Effector memory CD4-positive, alpha-beta T cell (primary cell): ENCODE results near the gene DOCK2.

Experiments used
- DNase-seq, 3 donors: peaks; one replicate each; pipeline ENCODE4 v3.0.0-alpha.2; 2020
- H3K27ac ChIP-seq: 2 replicates; pipeline ENCODE4 v1.7.0; 2013; ENCODE audit warnings: mild to moderate bottlenecking, low read length, moderate library complexity; ENCODE audit not compliant: insufficient read depth, poor library complexity, severe bottlenecking
- H3K27me3 ChIP-seq: replicated peaks from 2 replicates; pipeline ENCODE4 v1.7.0; 2013; ENCODE audit warnings: mild to moderate bottlenecking, low read length; ENCODE audit not compliant: insufficient read depth, control insufficient read depth, poor library complexity, severe bottlenecking
- H3K36me3 ChIP-seq: 2 replicates; pipeline ENCODE4 v1.7.0; 2013; ENCODE audit warnings: mild to moderate bottlenecking, low read length, moderate library complexity; ENCODE audit not compliant: control insufficient read depth, insufficient read depth
- H3K4me1 ChIP-seq: 2 replicates; pipeline ENCODE4 v1.7.0; 2013; ENCODE audit warnings: low read length, mild to moderate bottlenecking; ENCODE audit not compliant: control insufficient read depth, insufficient read depth, poor library complexity, severe bottlenecking
- H3K4me3 ChIP-seq: 2 replicates; pipeline ENCODE4 v1.7.0; 2013; ENCODE audit warnings: low read length, low read depth, mild to moderate bottlenecking; ENCODE audit not compliant: insufficient read depth, poor library complexity, severe bottlenecking
- H3K9me3 ChIP-seq: 2 replicates; pipeline ENCODE4 v1.7.0; 2013; ENCODE audit warnings: mild to moderate bottlenecking, low read length, moderate library complexity; ENCODE audit not compliant: control insufficient read depth

DOCK2 gene

GRCh38 chr5:169697511-169697890 lies 60.4 kb downstream of the DOCK2 start:
- Histone ChIP-seq H3K4me3 (no peak overlapping the region), H3K36me3 (peaks cover 91% of the 10 kb centered on the region), H3K4me1 (no peaks in the 10 kb centered on the region), H3K27me3 (no peaks in the 10 kb centered on the region), H3K27ac (no peak overlapping the region), H3K9me3 (no peaks in the 10 kb centered on the region)
- DNase-seq: no peak

- no peak for DNase-seq
- no peak overlapping the region for H3K27ac ChIP-seq
Observed at GRCh38 chr5:169697976-169698375, 60.9 kb downstream of the DOCK2 start.

GRCh38 chr5:169700611-169701010 lies 63.5 kb downstream of the DOCK2 start:
- peaks cover 78% of the 10 kb centered on the region for H3K36me3 ChIP-seq
- no peaks in the 10 kb centered on the region for H3K27me3 ChIP-seq
- no peak for DNase-seq
- H3K4me3 ChIP-seq: no peak overlapping the region
- H3K4me1 ChIP-seq: no peaks in the 10 kb centered on the region
- H3K9me3 ChIP-seq: no peaks in the 10 kb centered on the region
- H3K27ac ChIP-seq: no peak overlapping the region

More at GRCh38 chr5:169697976-169698375, 60.9 kb downstream of the DOCK2 start:
- no peaks in the 10 kb centered on the region for H3K9me3 ChIP-seq
- H3K27me3 ChIP-seq: no peaks in the 10 kb centered on the region
- peaks cover 92% of the 10 kb centered on the region for H3K36me3 ChIP-seq
- no peak overlapping the region for H3K4me3 ChIP-seq
- H3K4me1 ChIP-seq: no peaks in the 10 kb centered on the region

GRCh38 chr5:169701910-169702451 lies 64.9 kb downstream of the DOCK2 start:
- Histone ChIP-seq H3K27ac (no peak overlapping the region), H3K4me1 (no peaks in the 10 kb centered on the region), H3K27me3 (no peaks in the 10 kb centered on the region), H3K4me3 (no peak overlapping the region), H3K9me3 (no peaks in the 10 kb centered on the region), H3K36me3 (peaks cover 77% of the 10 kb centered on the region)
- DNase-seq: no peak

GRCh38 chr5:169702693-169703481 lies 65.8 kb downstream of the DOCK2 start:
- Histone ChIP-seq H3K27me3 (no peaks in the 10 kb centered on the region), H3K9me3 (no peaks in the 10 kb centered on the region), H3K36me3 (peaks cover 77% of the 10 kb centered on the region), H3K4me1 (no peaks in the 10 kb centered on the region), H3K27ac (no peak overlapping the region), H3K4me3 (no peak overlapping the region)
- no peak for DNase-seq

- H3K36me3 ChIP-seq: peaks cover 77% of the 10 kb centered on the region
Observed at GRCh38 chr5:169703813-169704212, 66.7 kb downstream of the DOCK2 start.

GRCh38 chr5:169705322-169705721 lies 68.2 kb downstream of the DOCK2 start:
- H3K27me3 ChIP-seq: no peaks in the 10 kb centered on the region
- peaks cover 70% of the 10 kb centered on the region for H3K36me3 ChIP-seq
- no peak for DNase-seq
- no peak overlapping the region for H3K4me3 ChIP-seq
- H3K4me1 ChIP-seq: no peaks in the 10 kb centered on the region
- no peaks in the 10 kb centered on the region for H3K9me3 ChIP-seq
- H3K27ac ChIP-seq: no peak overlapping the region

More at GRCh38 chr5:169703813-169704212, 66.7 kb downstream of the DOCK2 start:
- H3K27me3 ChIP-seq: no peaks in the 10 kb centered on the region
- no peak overlapping the region for H3K27ac ChIP-seq
- H3K4me1 ChIP-seq: no peaks in the 10 kb centered on the region
- DNase-seq: no peak
- no peak overlapping the region for H3K4me3 ChIP-seq
- H3K9me3 ChIP-seq: no peaks in the 10 kb centered on the region

GRCh38 chr5:169706071-169706470 lies 69.0 kb downstream of the DOCK2 start:
- DNase-seq: no peak
- Histone ChIP-seq H3K27me3 (no peaks in the 10 kb centered on the region), H3K4me1 (no peaks in the 10 kb centered on the region), H3K4me3 (no peak overlapping the region), H3K9me3 (no peaks in the 10 kb centered on the region), H3K27ac (no peak overlapping the region), H3K36me3 (peaks cover 72% of the 10 kb centered on the region)

- Histone ChIP-seq H3K27me3 (no peaks in the 10 kb centered on the region), H3K9me3 (no peaks in the 10 kb centered on the region), H3K36me3 (peaks cover 70% of the 10 kb centered on the region), H3K27ac (no peak overlapping the region), H3K4me1 (no peaks in the 10 kb centered on the region), H3K4me3 (no peak overlapping the region)
- no peak for DNase-seq
Observed at GRCh38 chr5:169706758-169707450, 69.8 kb downstream of the DOCK2 start.

GRCh38 chr5:169707686-169708085 lies 70.6 kb downstream of the DOCK2 start:
- Histone ChIP-seq H3K4me1 (no peaks in the 10 kb centered on the region), H3K4me3 (no peak overlapping the region), H3K27me3 (no peaks in the 10 kb centered on the region), H3K27ac (no peak overlapping the region), H3K9me3 (no peaks in the 10 kb centered on the region), H3K36me3 (peaks cover 70% of the 10 kb centered on the region)
- DNase-seq: no peak
